ENCODE results near the gene BLOC1S1.
"Not testable (repeated sequence)": the region's sequence is repeated elsewhere in the genome, so short reads cannot be mapped to it uniquely, and the experiment has no call there.

BLOC1S1 gene

DNA sequence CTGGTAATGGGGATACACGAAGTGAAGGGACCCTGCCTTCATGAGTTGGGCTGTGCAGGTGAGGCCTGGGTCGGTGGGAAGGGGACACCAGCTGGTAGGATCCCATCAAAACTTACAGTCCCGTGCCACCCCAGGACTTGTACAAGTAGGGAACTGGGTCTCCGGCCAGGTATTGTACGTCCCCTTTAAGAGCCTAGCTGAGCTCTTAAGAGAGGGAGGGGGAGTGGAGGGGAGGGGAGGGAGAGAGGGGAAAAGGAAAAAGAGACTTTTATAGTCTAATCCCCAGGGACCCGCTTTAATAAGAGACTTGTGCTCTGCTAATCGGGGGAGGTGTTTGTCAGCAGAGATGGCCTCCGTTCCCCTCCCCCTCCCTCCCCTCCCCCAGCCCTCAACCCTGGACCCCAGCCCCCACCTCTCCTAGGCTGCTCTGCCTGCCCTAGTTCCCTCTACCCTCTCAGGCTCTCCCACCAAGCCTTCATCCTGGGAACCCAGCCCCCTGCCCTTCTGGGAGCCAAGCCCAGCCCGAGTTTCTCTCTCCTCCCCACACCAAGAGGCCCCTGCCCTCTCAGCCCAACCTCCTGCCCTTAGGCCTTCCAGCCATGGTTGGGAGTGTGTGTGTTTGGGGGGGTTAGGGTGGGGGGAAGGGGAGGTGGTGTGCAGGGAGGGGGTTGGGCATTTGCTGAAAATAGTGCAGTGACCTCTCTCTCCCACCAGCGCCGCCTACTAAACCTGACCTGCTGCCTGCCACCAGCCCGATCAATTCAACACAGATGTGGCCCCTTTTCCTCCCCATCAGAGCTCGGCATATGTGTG, 29.7 kb downstream of the BLOC1S1 start:
- DNase-seq (ENCODE audit: low spot score) = no peak

DNA sequence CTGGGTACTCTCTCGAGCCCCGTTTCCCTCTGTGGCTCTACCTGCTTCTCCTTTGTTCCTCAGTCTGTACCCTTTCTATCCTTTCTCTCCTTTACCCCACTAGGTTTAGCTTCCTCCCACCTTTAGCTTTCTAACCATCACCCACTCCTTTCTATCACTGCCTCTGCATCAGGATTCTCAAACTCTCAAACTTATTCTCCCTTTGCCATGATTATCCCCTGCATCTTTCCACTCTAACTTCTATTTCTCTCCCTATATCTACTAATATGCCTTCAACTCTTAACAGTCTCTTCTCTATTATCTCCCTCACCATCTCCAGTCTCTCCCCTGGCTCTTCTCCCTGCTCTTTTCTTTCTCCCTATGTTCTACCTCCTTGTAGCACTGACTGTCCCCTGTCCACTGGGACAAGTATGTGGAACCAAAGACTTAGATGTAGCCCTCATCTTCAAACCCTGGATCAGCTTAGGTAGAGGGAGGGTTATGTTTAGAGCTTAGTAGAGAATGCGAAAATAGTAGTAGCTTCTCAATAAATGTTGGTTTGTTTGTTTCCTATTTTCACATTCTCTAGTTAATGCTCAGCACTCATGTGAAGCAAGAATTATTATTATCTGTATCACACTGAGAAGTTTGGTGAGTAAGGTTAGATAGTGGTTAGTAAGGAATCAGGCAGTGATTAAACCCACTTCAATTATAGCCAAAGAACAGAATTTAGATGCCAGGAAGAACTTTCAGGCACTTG, 30.5 kb downstream of the BLOC1S1 start:
- DNase-seq (ENCODE audit: low spot score) = no peak

- DNase-seq (ENCODE audit: low spot score) = no peak
Measured at GRCh38 chr12:55746913-55747231, 31.0 kb downstream of the BLOC1S1 start.

DNA sequence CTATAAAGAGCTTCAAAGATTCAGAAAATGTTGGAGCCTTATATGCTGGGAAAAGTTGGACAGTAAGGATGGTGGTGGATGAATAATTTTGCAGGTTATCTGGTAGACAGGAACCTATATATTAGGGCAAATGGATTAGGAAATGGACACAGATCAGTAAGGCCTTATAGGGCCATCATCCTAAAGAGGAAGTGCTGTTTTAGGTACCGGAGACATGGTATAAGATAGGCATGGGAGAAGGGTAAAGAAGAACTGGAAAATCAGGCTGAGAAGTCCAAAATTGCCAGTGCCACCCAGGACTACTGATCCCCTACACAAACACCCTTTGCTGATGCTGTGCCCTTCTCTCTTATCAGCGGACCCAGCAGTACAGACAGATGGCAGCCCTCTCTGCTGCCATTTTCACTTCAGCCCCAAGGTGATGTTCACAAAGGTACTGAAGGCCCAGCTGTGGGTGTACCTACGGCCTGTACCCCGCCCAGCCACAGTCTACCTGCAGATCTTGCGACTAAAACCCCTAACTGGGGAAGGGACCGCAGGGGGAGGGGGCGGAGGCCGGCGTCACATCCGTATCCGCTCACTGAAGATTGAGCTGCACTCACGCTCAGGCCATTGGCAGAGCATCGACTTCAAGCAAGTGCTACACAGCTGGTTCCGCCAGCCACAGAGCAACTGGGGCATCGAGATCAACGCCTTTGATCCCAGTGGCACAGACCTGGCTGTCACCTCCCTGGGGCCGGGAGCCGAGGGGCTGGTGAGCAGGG, 32.6 kb downstream of the BLOC1S1 start:
- no peak for DNase-seq (ENCODE audit: low spot score)

DNA sequence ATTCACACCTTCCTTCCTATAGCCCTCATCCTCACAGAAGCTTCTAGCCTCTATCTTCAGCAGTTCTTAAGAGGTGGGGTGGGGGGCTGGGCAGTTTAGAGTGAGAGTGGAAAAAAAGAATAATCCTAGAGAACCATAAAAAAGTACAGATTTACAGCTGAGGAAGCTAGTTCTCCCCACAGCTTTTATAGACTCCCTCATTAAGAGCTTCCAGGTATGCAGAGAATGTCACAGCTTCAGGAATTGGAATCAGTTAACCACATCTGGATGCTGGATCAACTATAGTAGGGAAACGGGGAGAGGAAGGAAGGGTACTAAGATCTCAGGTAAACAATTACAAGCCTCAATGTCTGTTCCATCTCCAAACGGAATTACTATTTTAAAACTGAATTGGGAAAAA, 39.4 kb downstream of the BLOC1S1 start:
- DNase-seq (ENCODE audit: low spot score) = no peak

DNA sequence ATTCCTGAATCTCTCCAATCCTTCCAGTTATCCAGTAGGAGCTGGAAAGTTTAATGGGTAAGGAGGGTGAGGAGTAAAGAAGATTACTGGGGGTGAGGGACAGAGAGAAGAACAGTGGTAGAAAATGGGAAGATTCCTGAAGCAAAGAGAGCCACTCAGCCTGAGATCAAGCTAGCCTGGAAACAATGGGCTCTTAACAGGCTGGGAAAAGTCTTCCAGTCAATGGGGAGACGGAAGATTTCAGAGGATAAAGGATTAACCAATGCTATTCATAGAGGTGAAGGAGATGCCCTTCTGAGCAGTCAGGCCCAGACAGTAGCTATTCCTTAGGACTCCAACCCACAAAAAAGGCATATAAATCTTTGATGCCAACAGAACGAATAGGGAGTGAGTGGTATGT, 41.9 kb downstream of the BLOC1S1 start:
- DNase-seq (ENCODE audit: low spot score) = no peak

DNA sequence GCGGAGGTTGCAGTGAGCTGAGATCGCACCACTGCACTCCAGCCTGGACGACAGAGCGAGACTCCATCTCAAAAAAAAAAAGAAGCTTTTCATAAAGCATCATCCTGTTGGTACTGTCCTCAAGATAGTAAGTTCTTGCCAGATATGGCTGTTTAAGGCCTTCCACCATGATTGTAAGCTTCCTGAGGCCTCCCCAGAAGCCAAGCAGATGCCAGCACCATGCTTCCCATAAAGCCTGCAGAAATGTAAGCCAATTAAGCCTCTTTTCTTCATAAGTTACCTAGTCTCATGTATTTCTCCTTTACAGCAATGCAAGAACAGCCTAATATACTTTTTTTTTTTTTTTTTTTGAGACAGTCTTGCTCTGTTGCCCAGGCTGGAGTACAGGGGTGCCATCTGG, 42.7 kb downstream of the BLOC1S1 start:
- not testable (repeated sequence) for DNase-seq (ENCODE audit: low spot score)

DNA sequence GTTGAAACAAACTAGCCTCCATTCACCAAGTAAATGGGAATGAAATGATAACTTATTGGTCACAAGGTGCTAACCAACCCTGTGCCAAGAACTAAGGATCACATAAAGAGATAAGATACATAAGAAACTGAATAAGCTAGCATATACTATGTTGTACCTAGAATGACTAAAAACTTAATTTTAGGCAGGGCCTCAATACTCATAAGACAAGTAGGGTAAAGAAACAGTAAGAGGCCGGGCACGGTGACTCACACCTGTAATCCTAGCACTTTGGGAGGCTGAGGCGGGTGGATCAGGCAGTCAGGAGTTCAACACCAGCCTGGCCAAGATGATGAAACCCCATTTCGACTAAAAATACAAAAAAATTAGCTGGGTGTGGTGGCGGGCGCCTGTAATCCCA, 44.8 kb downstream of the BLOC1S1 start:
- DNase-seq (ENCODE audit: low spot score) = no peak

GRCh38 chr12:55762646-55763045, 46.8 kb downstream of the BLOC1S1 start:
- DNase-seq (ENCODE audit: low spot score) = no peak

GRCh38 chr12:55765736-55766290, 50.0 kb downstream of the BLOC1S1 start:
- no peak for DNase-seq (ENCODE audit: low spot score)

DNA sequence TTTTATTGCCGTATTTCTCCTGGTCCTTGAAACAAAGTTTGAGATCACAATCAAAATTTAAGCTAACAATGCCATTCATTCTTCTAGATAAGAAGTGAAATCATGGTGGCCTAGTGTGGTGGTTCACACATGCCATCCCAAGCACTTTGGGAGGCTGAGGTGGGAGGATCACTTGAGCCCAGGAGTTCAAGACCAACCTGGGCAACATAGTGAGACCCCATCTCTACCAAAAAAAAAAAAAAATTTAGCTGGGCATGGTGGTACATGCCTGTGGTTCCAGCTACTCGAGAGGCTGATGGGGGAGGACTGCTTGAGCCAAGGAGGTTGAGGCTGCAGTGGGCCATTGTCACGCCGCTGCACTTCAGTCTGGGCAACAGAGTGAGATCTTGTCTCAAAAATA, 51.3 kb downstream of the BLOC1S1 start:
- no peak for DNase-seq (ENCODE audit: low spot score)
